GM18511 (cell line): ENCODE results near the gene ELP1.
"Not testable (repeated sequence)": the region's sequence is repeated elsewhere in the genome, so short reads cannot be mapped to it uniquely, and the experiment has no call there.

ENCODE experiments used
- ATAC-seq: cut with Tn5 transposase; IDR thresholded peaks from one replicate; pipeline ENCODE4 v1.9.1; 2021; ENCODE audit warnings: mild to moderate bottlenecking, moderate library complexity; ENCODE audit not compliant: unreplicated experiment

The ELP1 gene

GRCh38 chr9:108857572-108857971 lies 76.4 kb downstream of the ELP1 start:
- no peak for ATAC-seq

GRCh38 chr9:108855888-108856287 lies 78.0 kb downstream of the ELP1 start, which contains the start of gene ACTL7B:
Gene ACTL7B, minus strand, starts transcription at chr9:108855986. Its CDS starts 56 bp downstream, at chr9:108855930.
- no peak for ATAC-seq

- no peak for ATAC-seq
These were observed 78.4 kb downstream of the ELP1 start for GRCh38 chr9:108855529-108855886.

- no peak for ATAC-seq
These were observed 79.0 kb downstream of the ELP1 start for GRCh38 chr9:108854641-108855528.

GRCh38 chr9:108854094-108854493 lies 79.8 kb downstream of the ELP1 start:
- ATAC-seq, result no peak

- ATAC-seq, result no peak
These were observed 81.8 kb downstream of the ELP1 start for GRCh38 chr9:108852079-108852478.

GRCh38 chr9:108851138-108851537 lies 82.8 kb downstream of the ELP1 start:
- ATAC-seq, result no peak

GRCh38 chr9:108850293-108850897 lies 83.5 kb downstream of the ELP1 start:
- ATAC-seq, result no peak

- ATAC-seq, result not testable (repeated sequence)
These were observed 85.6 kb downstream of the ELP1 start for GRCh38 chr9:108848296-108848695.

- no peak for ATAC-seq
These were observed 88.0 kb downstream of the ELP1 start for GRCh38 chr9:108845947-108846346.

- no peak for ATAC-seq
These were observed 88.4 kb downstream of the ELP1 start for GRCh38 chr9:108845507-108845906.

- ATAC-seq, result no peak
These were observed 89.1 kb downstream of the ELP1 start for GRCh38 chr9:108844856-108845255.

- ATAC-seq, result no peak
These were observed 89.5 kb downstream of the ELP1 start for GRCh38 chr9:108844391-108844790.

- peak; percentile 64 for ATAC-seq
These were observed 91.2 kb downstream of the ELP1 start for GRCh38 chr9:108842610-108843295.

- ATAC-seq, result not testable (repeated sequence)
These were observed 94.4 kb downstream of the ELP1 start for GRCh38 chr9:108839561-108839960.

GRCh38 chr9:108838017-108838416 lies 95.9 kb downstream of the ELP1 start:
- ATAC-seq, result no peak

GRCh38 chr9:108837530-108837929 lies 96.4 kb downstream of the ELP1 start:
- ATAC-seq, result no peak

- no peak for ATAC-seq
These were observed 97.1 kb downstream of the ELP1 start for GRCh38 chr9:108836781-108837180.

- ATAC-seq, result no peak
These were observed 97.6 kb downstream of the ELP1 start for GRCh38 chr9:108836319-108836718.

- no peak for ATAC-seq
These were observed 98.1 kb downstream of the ELP1 start for GRCh38 chr9:108835831-108836230.

- no peak for ATAC-seq
These were observed 98.8 kb downstream of the ELP1 start for GRCh38 chr9:108834959-108835665.
